ENCODE data around the gene C2orf78.

The C2orf78 gene

GRCh38 chr2:73832930-73833329, 48.9 kb downstream of the C2orf78 start:
- peaks cover 14% of the 10 kb centered on the region for H3K4me1 ChIP-seq (ENCODE audit: control insufficient read depth, insufficient read depth, low read length, poor library complexity, severe bottlenecking)
- H3K36me3 ChIP-seq (ENCODE audit: control insufficient read depth, insufficient read depth, low read length), result peaks cover 5% of the 10 kb centered on the region
- H3K27me3 ChIP-seq (replicated peaks; ENCODE audit: control insufficient read depth, insufficient read depth, low read length, poor library complexity, severe bottlenecking), result no peaks in the 10 kb centered on the region
- no peaks in the 10 kb centered on the region for H3K9me3 ChIP-seq (ENCODE audit: control insufficient read depth, low read length)
- H3K27ac ChIP-seq (ENCODE audit: insufficient read depth, low read length, poor library complexity, severe bottlenecking), result no peak overlapping the region
- DNase-seq, result no peak
- no peak overlapping the region for H3K4me3 ChIP-seq (ENCODE audit: insufficient read depth, low read depth, low read length, poor library complexity, severe bottlenecking)

- Histone ChIP-seq H3K4me1 (ENCODE audit: control insufficient read depth, insufficient read depth, low read length, poor library complexity, severe bottlenecking) (no peaks in the 10 kb centered on the region), H3K27ac (ENCODE audit: insufficient read depth, low read length, poor library complexity, severe bottlenecking) (no peak overlapping the region), H3K9me3 (ENCODE audit: control insufficient read depth, low read length) (no peaks in the 10 kb centered on the region), H3K27me3 (replicated peaks; ENCODE audit: control insufficient read depth, insufficient read depth, low read length, poor library complexity, severe bottlenecking) (no peaks in the 10 kb centered on the region), H3K4me3 (ENCODE audit: insufficient read depth, low read depth, low read length, poor library complexity, severe bottlenecking) (no peak overlapping the region), H3K36me3 (ENCODE audit: control insufficient read depth, insufficient read depth, low read length) (peaks cover 5% of the 10 kb centered on the region)
- no peak for DNase-seq
Measured at GRCh38 chr2:73836141-73836943, 52.4 kb downstream of the C2orf78 start.

GRCh38 chr2:73837847-73838585, 54.0 kb downstream of the C2orf78 start:
- H3K27ac ChIP-seq (ENCODE audit: insufficient read depth, low read length, poor library complexity, severe bottlenecking), result no peak overlapping the region
- H3K36me3 ChIP-seq (ENCODE audit: control insufficient read depth, insufficient read depth, low read length), result peaks cover 5% of the 10 kb centered on the region
- H3K9me3 ChIP-seq (ENCODE audit: control insufficient read depth, low read length), result no peaks in the 10 kb centered on the region
- H3K27me3 ChIP-seq (replicated peaks; ENCODE audit: control insufficient read depth, insufficient read depth, low read length, poor library complexity, severe bottlenecking), result no peaks in the 10 kb centered on the region
- no peaks in the 10 kb centered on the region for H3K4me1 ChIP-seq (ENCODE audit: control insufficient read depth, insufficient read depth, low read length, poor library complexity, severe bottlenecking)
- no peak for DNase-seq
- no peak overlapping the region for H3K4me3 ChIP-seq (ENCODE audit: insufficient read depth, low read depth, low read length, poor library complexity, severe bottlenecking)

- Histone ChIP-seq H3K27me3 (replicated peaks; ENCODE audit: control insufficient read depth, insufficient read depth, low read length, poor library complexity, severe bottlenecking) (no peaks in the 10 kb centered on the region), H3K27ac (ENCODE audit: insufficient read depth, low read length, poor library complexity, severe bottlenecking) (no peak overlapping the region), H3K4me1 (ENCODE audit: control insufficient read depth, insufficient read depth, low read length, poor library complexity, severe bottlenecking) (no peaks in the 10 kb centered on the region), H3K9me3 (ENCODE audit: control insufficient read depth, low read length) (no peaks in the 10 kb centered on the region), H3K36me3 (ENCODE audit: control insufficient read depth, insufficient read depth, low read length) (peaks cover 7% of the 10 kb centered on the region), H3K4me3 (ENCODE audit: insufficient read depth, low read depth, low read length, poor library complexity, severe bottlenecking) (no peak overlapping the region)
- DNase-seq, result no peak
Measured at GRCh38 chr2:73838889-73839534, 55.0 kb downstream of the C2orf78 start.

GRCh38 chr2:73839653-73840411, 55.8 kb downstream of the C2orf78 start:
- Histone ChIP-seq H3K27ac (ENCODE audit: insufficient read depth, low read length, poor library complexity, severe bottlenecking) (no peak overlapping the region), H3K27me3 (replicated peaks; ENCODE audit: control insufficient read depth, insufficient read depth, low read length, poor library complexity, severe bottlenecking) (no peaks in the 10 kb centered on the region), H3K4me3 (ENCODE audit: insufficient read depth, low read depth, low read length, poor library complexity, severe bottlenecking) (no peak overlapping the region), H3K9me3 (ENCODE audit: control insufficient read depth, low read length) (no peaks in the 10 kb centered on the region), H3K36me3 (ENCODE audit: control insufficient read depth, insufficient read depth, low read length) (peaks cover 10% of the 10 kb centered on the region), H3K4me1 (ENCODE audit: control insufficient read depth, insufficient read depth, low read length, poor library complexity, severe bottlenecking) (no peaks in the 10 kb centered on the region)
- no peak for DNase-seq

GRCh38 chr2:73841912-73842738, 58.1 kb downstream of the C2orf78 start:
- Histone ChIP-seq H3K4me3 (ENCODE audit: insufficient read depth, low read depth, low read length, poor library complexity, severe bottlenecking) (no peak overlapping the region), H3K4me1 (ENCODE audit: control insufficient read depth, insufficient read depth, low read length, poor library complexity, severe bottlenecking) (no peaks in the 10 kb centered on the region), H3K27ac (ENCODE audit: insufficient read depth, low read length, poor library complexity, severe bottlenecking) (no peak overlapping the region), H3K27me3 (replicated peaks; ENCODE audit: control insufficient read depth, insufficient read depth, low read length, poor library complexity, severe bottlenecking) (no peaks in the 10 kb centered on the region), H3K9me3 (ENCODE audit: control insufficient read depth, low read length) (no peaks in the 10 kb centered on the region), H3K36me3 (ENCODE audit: control insufficient read depth, insufficient read depth, low read length) (peaks cover 31% of the 10 kb centered on the region)
- no peak for DNase-seq

- Histone ChIP-seq H3K4me1 (ENCODE audit: control insufficient read depth, insufficient read depth, low read length, poor library complexity, severe bottlenecking) (no peaks in the 10 kb centered on the region), H3K27ac (ENCODE audit: insufficient read depth, low read length, poor library complexity, severe bottlenecking) (no peak overlapping the region), H3K9me3 (ENCODE audit: control insufficient read depth, low read length) (no peaks in the 10 kb centered on the region), H3K4me3 (ENCODE audit: insufficient read depth, low read depth, low read length, poor library complexity, severe bottlenecking) (no peak overlapping the region), H3K27me3 (replicated peaks; ENCODE audit: control insufficient read depth, insufficient read depth, low read length, poor library complexity, severe bottlenecking) (no peaks in the 10 kb centered on the region), H3K36me3 (ENCODE audit: control insufficient read depth, insufficient read depth, low read length) (peaks cover 36% of the 10 kb centered on the region)
- no peak for DNase-seq
Measured at GRCh38 chr2:73842739-73843019, 58.7 kb downstream of the C2orf78 start.

- Histone ChIP-seq H3K9me3 (ENCODE audit: control insufficient read depth, low read length) (no peaks in the 10 kb centered on the region), H3K27ac (ENCODE audit: insufficient read depth, low read length, poor library complexity, severe bottlenecking) (no peak overlapping the region), H3K4me1 (ENCODE audit: control insufficient read depth, insufficient read depth, low read length, poor library complexity, severe bottlenecking) (no peaks in the 10 kb centered on the region), H3K4me3 (ENCODE audit: insufficient read depth, low read depth, low read length, poor library complexity, severe bottlenecking) (no peak overlapping the region), H3K36me3 (ENCODE audit: control insufficient read depth, insufficient read depth, low read length) (peaks cover 48% of the 10 kb centered on the region), H3K27me3 (replicated peaks; ENCODE audit: control insufficient read depth, insufficient read depth, low read length, poor library complexity, severe bottlenecking) (no peaks in the 10 kb centered on the region)
- no peak for DNase-seq
Measured at GRCh38 chr2:73844087-73844486, 60.1 kb downstream of the C2orf78 start.

GRCh38 chr2:73850009-73850408, 66.0 kb downstream of the C2orf78 start:
- DNase-seq, result no peak
- Histone ChIP-seq H3K9me3 (ENCODE audit: control insufficient read depth, low read length) (no peaks in the 10 kb centered on the region), H3K27ac (ENCODE audit: insufficient read depth, low read length, poor library complexity, severe bottlenecking) (no peak overlapping the region), H3K4me3 (ENCODE audit: insufficient read depth, low read depth, low read length, poor library complexity, severe bottlenecking) (no peak overlapping the region), H3K4me1 (ENCODE audit: control insufficient read depth, insufficient read depth, low read length, poor library complexity, severe bottlenecking) (no peaks in the 10 kb centered on the region), H3K36me3 (ENCODE audit: control insufficient read depth, insufficient read depth, low read length) (peaks cover 75% of the 10 kb centered on the region), H3K27me3 (replicated peaks; ENCODE audit: control insufficient read depth, insufficient read depth, low read length, poor library complexity, severe bottlenecking) (no peaks in the 10 kb centered on the region)

Data from effector memory CD4-positive, alpha-beta T cell (primary cell).